HG02610 (cell line): ENCODE data around the gene IGFN1.
"Not testable (repeated sequence)": the region's sequence is repeated elsewhere in the genome, so short reads cannot be mapped to it uniquely, and the experiment has no call there.

Experiments
- ATAC-seq: cut with Tn5 transposase; IDR thresholded peaks from one replicate; pipeline ENCODE4 v1.9.1; 2021; ENCODE audit warnings: mild to moderate bottlenecking, moderate library complexity; ENCODE audit not compliant: unreplicated experiment

IGFN1 gene

GRCh38 chr1:201239646-201240045, 49.0 kb downstream of the IGFN1 start:
- ATAC-seq: not testable (repeated sequence)

GRCh38 chr1:201240171-201240570, 49.5 kb downstream of the IGFN1 start:
- ATAC-seq: no peak

- no peak for ATAC-seq
Observed at GRCh38 chr1:201241736-201242135, 51.1 kb downstream of the IGFN1 start.

- ATAC-seq: no peak
Observed at GRCh38 chr1:201245082-201245481, 54.5 kb downstream of the IGFN1 start.

- no peak for ATAC-seq
Observed at GRCh38 chr1:201248721-201249559, 58.3 kb downstream of the IGFN1 start.

- ATAC-seq: no peak
Observed at GRCh38 chr1:201250326-201251011, 59.8 kb downstream of the IGFN1 start.

- ATAC-seq: no peak
Observed at GRCh38 chr1:201251411-201251810, 60.8 kb downstream of the IGFN1 start.

- no peak for ATAC-seq
Observed at GRCh38 chr1:201251851-201252430, 61.3 kb downstream of the IGFN1 start.

GRCh38 chr1:201252944-201253371, 62.3 kb downstream of the IGFN1 start:
- ATAC-seq: no peak

GRCh38 chr1:201253411-201253810, 62.8 kb downstream of the IGFN1 start:
- no peak for ATAC-seq

- ATAC-seq: no peak
Observed at GRCh38 chr1:201253906-201254624, 63.4 kb downstream of the IGFN1 start.

- no peak for ATAC-seq
Observed at GRCh38 chr1:201254625-201255478, 64.2 kb downstream of the IGFN1 start.

GRCh38 chr1:201255479-201256362, 65.1 kb downstream of the IGFN1 start:
- no peak for ATAC-seq

GRCh38 chr1:201258132-201258531, 67.5 kb downstream of the IGFN1 start:
- ATAC-seq: not testable (repeated sequence)

- no peak for ATAC-seq
Observed at GRCh38 chr1:201258763-201259230, 68.2 kb downstream of the IGFN1 start.

- no peak for ATAC-seq
Observed at GRCh38 chr1:201259476-201260235, 69.0 kb downstream of the IGFN1 start.

GRCh38 chr1:201260236-201260590, 69.6 kb downstream of the IGFN1 start:
- ATAC-seq: no peak

GRCh38 chr1:201260648-201261311, 70.2 kb downstream of the IGFN1 start:
- no peak for ATAC-seq
